Liver (tissue), 9 donors: ENCODE results near the gene LCMT1. TPM values are rescaled to one million over a fixed set of nuclear protein-coding genes. Genes with fewer than 3 reads are reported as not detected.

Experiments
- DNase-seq: peaks from one replicate; pipeline ENCODE4 v3.0.0-alpha.2; 2017; ENCODE audit warnings: low spot score
- H3K27ac ChIP-seq, 2 donors: one replicate each; pipeline ENCODE4 v1.7.0; 2013; ENCODE audit warnings: inconsistent platforms in 2 of 2, low read length in 2 of 2, control low read depth in 1 of 2, low read depth in 1 of 2, mild to moderate bottlenecking in 1 of 2
- H3K27me3 ChIP-seq, 4 donors: one replicate each; pipeline versions ENCODE4 v1.6.1 to v1.7.0; 2013; ENCODE audit warnings: low read length in 3 of 4, inconsistent platforms in 1 of 4, mild to moderate bottlenecking in 1 of 4, moderate library complexity in 1 of 4; ENCODE audit not compliant: control insufficient read depth in 4 of 4, insufficient read depth in 4 of 4
- H3K36me3 ChIP-seq, 4 donors: one replicate each; pipeline versions ENCODE4 v1.6.1 to v1.7.0; 2013; ENCODE audit warnings: low read length in 3 of 4, mild to moderate bottlenecking in 3 of 4, low read depth in 1 of 4, moderate library complexity in 1 of 4; ENCODE audit not compliant: control insufficient read depth in 4 of 4, insufficient read depth in 3 of 4
- H3K4me1 ChIP-seq, 4 donors: one replicate each; pipeline versions ENCODE4 v1.6.1 to v1.7.0; 2013; ENCODE audit warnings: low read length in 3 of 4, mild to moderate bottlenecking in 3 of 4, moderate library complexity in 1 of 4; ENCODE audit not compliant: control insufficient read depth in 4 of 4, insufficient read depth in 4 of 4
- H3K4me3 ChIP-seq, 3 donors: one replicate each; pipeline versions ENCODE4 v1.6.1 to v1.7.0; 2013; ENCODE audit warnings: low read length in 3 of 3, control low read depth in 1 of 3, low read depth in 1 of 3, mild to moderate bottlenecking in 1 of 3
- H3K9ac ChIP-seq, 2 donors: one replicate each; pipeline ENCODE4 v1.7.0; 2013; ENCODE audit warnings: low read length in 2 of 2, mild to moderate bottlenecking in 2 of 2, moderate library complexity in 2 of 2, control low read depth in 1 of 2, low read depth in 1 of 2
- H3K9me3 ChIP-seq, 4 donors: one replicate each; pipeline versions ENCODE4 v1.6.1 to v1.7.0; 2013; ENCODE audit warnings: low read length in 3 of 4; ENCODE audit not compliant: control insufficient read depth in 4 of 4
- EGR1 ChIP-seq, 2 donors: IDR thresholded peaks; 2 replicates each; pipeline ENCODE4 v1.6.1; 2016 to 2018; ENCODE audit warnings: antibody characterized with exemption in 2 of 2, low read depth in 2 of 2
- FOXA1 ChIP-seq: IDR thresholded peaks from 2 replicates; pipeline ENCODE4 v1.6.1; 2016; ENCODE audit warnings: antibody characterized with exemption
- FOXA2 ChIP-seq: IDR thresholded peaks from 2 replicates; pipeline ENCODE4 v1.6.1; 2016; ENCODE audit warnings: antibody characterized with exemption
- GABPA ChIP-seq, 2 donors: IDR thresholded peaks in 1 of 2; conservative IDR thresholded peaks in 1 of 2; 2 replicates each; pipeline ENCODE4 v1.6.1; 2016; ENCODE audit warnings: antibody characterized with exemption in 2 of 2, mild to moderate bottlenecking in 1 of 2, moderate library complexity in 1 of 2
- HNF4A ChIP-seq, 2 donors: conservative IDR thresholded peaks; 2 replicates each; pipeline ENCODE4 v1.6.1; 2016; ENCODE audit warnings: antibody characterized with exemption in 2 of 2, mild to moderate bottlenecking in 2 of 2
- HNF4G ChIP-seq: IDR thresholded peaks from 2 replicates; pipeline ENCODE4 v1.6.1; 2016; ENCODE audit warnings: antibody characterized with exemption
- JUND ChIP-seq, 2 donors: IDR thresholded peaks; 2 replicates each; pipeline ENCODE4 v1.6.1; 2016; ENCODE audit warnings: antibody characterized with exemption in 2 of 2
- NR2F2 ChIP-seq: IDR thresholded peaks from 2 replicates; pipeline ENCODE4 v1.6.1; 2016; ENCODE audit warnings: antibody characterized with exemption
- RAD21 ChIP-seq, 2 donors: IDR thresholded peaks; 2 replicates each; pipeline ENCODE4 v1.6.1; 2016; ENCODE audit warnings: antibody characterized with exemption in 2 of 2, mild to moderate bottlenecking in 2 of 2
- RXRA ChIP-seq, 2 donors: IDR thresholded peaks; 2 replicates each; pipeline ENCODE4 v1.6.1; 2017 to 2018; ENCODE audit warnings: antibody characterized with exemption in 2 of 2, mild to moderate bottlenecking in 1 of 2
- SP1 ChIP-seq: IDR thresholded peaks from 2 replicates; pipeline ENCODE4 v1.6.1; 2018; ENCODE audit warnings: antibody characterized with exemption, mild to moderate bottlenecking
- TAF1 ChIP-seq: conservative IDR thresholded peaks from 2 replicates; pipeline ENCODE4 v1.6.1; 2016; ENCODE audit warnings: antibody characterized with exemption, mild to moderate bottlenecking
- YY1 ChIP-seq: IDR thresholded peaks from 2 replicates; pipeline ENCODE4 v1.6.1; 2016; ENCODE audit warnings: antibody characterized with exemption, mild to moderate bottlenecking
- WGBS: extraction: QIAGEN DNeasy Blood & Tissue Kit; methylation state at CpG from one replicate; pipeline ENCODE4 v1.1.7; 2013; 5-methylcytosine and 5-hydroxymethylcytosine counted together
- polyA plus RNA-seq, 2 donors: library from polyadenylated mRNA; stranded (reverse) in 1 of 2; unstranded in 1 of 2; fragments of 200-250 nt in 1 of 2; fragments of >200 nt in 1 of 2; fragmentation: Nextera tagmentation in 1 of 2; extraction: Ambion mirVana in 1 of 2; gene quantifications; one replicate each; pipeline versions ENCODE4 v1.2.1 to v1.2.3, GENCODE V29; 2013 to 2015
- total RNA-seq, 2 donors: library from RNA; depleted of rRNA; stranded (reverse); fragments of >200 nt; gene quantifications; one replicate each; pipeline ENCODE4 v1.2.3, GENCODE V29; 2014
- TF ChIP-seq, protein P1 (sequence below): IDR thresholded peaks from 2 replicates; pipeline ENCODE4 v1.6.1; 2016; ENCODE audit warnings: antibody characterized with exemption
- TF ChIP-seq, protein P2 (sequence below): IDR thresholded peaks from 2 replicates; pipeline ENCODE4 v1.6.1; 2016; ENCODE audit warnings: antibody characterized with exemption
- TF ChIP-seq, protein P3 (sequence below): IDR thresholded peaks from 2 replicates; pipeline ENCODE4 v1.6.1; 2016; ENCODE audit warnings: antibody characterized with exemption, mild to moderate bottlenecking
- TF ChIP-seq, protein P4 (sequence below): fragments of 150-350 bp; IDR thresholded peaks from 2 replicates; pipeline ENCODE4 v1.5.1; 2017; ENCODE audit warnings: improper control_type of control experiment, low read depth, low read length; ENCODE audit not compliant: missing input control
- TF ChIP-seq, protein P5 (sequence below): IDR thresholded peaks from 2 replicates; pipeline ENCODE4 v1.6.1; 2016; ENCODE audit warnings: antibody characterized with exemption
- donor health status: healthy.
- donor health status: healthy.
- donor health status: healthy.
- donor health status: healthy.
- donor health status: healthy.

The LCMT1 gene
- total RNA-seq: 1 to 10 TPM; 4.8 to 8.2 TPM
- 1 to 10 TPM; 5.8 to 7.4 TPM for polyA plus RNA-seq

DNA sequence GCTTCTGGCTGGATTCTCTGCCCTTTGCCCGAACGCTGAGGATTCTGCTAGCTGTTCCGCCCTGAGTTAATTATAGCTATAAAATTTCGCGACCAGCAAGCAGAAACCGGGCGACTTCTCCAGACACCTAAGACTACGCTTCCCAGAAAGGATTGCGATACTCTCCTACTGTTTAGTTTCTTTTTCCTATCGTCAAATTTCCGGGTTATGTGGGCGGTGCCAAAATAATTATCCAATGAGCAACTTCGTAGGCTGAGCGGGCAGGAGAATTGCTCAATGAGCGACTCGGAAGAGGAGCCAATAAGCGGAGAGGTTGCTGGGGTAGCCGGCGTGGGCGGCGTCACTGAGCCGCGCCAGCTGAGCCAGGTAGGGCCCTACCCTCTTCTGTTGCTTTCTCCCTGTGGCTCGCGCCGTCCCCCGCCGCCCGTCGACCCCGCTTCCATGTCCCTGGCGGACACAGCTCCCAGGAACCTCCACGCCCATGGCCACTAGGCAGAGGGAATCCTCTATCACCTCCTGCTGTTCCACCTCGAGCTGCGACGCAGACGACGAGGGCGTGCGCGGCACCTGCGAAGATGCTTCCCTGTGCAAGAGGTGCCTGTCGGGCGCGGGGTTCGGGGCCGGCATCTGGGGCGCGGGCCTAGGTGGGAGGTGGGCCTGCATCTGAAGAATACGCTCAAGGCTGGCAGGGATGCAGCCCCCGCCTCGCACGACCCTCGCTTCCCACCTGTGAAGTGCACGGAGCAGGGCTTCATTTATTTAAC is at the start of gene LCMT1:
TSS of gene LCMT1 (plus strand) at position 340 of the 764 bp plus-strand sequence. CDS start at position 482, 142 bp downstream.
- WGBS: under 1% methylated on average over 55 of the region's 55 CpGs
- no peaks in the 10 kb centered on the region for H3K9me3 ChIP-seq
- peaks cover 7 to 26% (median 11%) of the 10 kb centered on the region in 4 donors for H3K4me1 ChIP-seq
- H3K36me3 ChIP-seq: peaks cover 0 to 2% (median 0%) of the 10 kb centered on the region in 4 donors
- peak; percentile 58 for TF ChIP-seq TAF1
- TF ChIP-seq, protein P1, sequence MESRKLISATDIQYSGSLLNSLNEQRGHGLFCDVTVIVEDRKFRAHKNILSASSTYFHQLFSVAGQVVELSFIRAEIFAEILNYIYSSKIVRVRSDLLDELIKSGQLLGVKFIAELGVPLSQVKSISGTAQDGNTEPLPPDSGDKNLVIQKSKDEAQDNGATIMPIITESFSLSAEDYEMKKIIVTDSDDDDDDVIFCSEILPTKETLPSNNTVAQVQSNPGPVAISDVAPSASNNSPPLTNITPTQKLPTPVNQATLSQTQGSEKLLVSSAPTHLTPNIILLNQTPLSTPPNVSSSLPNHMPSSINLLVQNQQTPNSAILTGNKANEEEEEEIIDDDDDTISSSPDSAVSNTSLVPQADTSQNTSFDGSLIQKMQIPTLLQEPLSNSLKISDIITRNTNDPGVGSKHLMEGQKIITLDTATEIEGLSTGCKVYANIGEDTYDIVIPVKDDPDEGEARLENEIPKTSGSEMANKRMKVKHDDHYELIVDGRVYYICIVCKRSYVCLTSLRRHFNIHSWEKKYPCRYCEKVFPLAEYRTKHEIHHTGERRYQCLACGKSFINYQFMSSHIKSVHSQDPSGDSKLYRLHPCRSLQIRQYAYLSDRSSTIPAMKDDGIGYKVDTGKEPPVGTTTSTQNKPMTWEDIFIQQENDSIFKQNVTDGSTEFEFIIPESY: peak; percentile 72
- TF ChIP-seq FOXA2: no peak
- peak; percentile 45 to 64 for TF ChIP-seq RXRA (IDR thresholded peaks at IDR 0.05)
- TF ChIP-seq EGR1 (IDR thresholded peaks at IDR 0.05; ENCODE audit: low read depth in 2 of 2): peak; percentile 95 to 99
- TF ChIP-seq, protein P2, sequence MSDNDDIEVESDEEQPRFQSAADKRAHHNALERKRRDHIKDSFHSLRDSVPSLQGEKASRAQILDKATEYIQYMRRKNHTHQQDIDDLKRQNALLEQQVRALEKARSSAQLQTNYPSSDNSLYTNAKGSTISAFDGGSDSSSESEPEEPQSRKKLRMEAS: no peak
- TF ChIP-seq RAD21 (IDR thresholded peaks at IDR 0.05): peak; percentile 27 to 32
- TF ChIP-seq, protein P3, sequence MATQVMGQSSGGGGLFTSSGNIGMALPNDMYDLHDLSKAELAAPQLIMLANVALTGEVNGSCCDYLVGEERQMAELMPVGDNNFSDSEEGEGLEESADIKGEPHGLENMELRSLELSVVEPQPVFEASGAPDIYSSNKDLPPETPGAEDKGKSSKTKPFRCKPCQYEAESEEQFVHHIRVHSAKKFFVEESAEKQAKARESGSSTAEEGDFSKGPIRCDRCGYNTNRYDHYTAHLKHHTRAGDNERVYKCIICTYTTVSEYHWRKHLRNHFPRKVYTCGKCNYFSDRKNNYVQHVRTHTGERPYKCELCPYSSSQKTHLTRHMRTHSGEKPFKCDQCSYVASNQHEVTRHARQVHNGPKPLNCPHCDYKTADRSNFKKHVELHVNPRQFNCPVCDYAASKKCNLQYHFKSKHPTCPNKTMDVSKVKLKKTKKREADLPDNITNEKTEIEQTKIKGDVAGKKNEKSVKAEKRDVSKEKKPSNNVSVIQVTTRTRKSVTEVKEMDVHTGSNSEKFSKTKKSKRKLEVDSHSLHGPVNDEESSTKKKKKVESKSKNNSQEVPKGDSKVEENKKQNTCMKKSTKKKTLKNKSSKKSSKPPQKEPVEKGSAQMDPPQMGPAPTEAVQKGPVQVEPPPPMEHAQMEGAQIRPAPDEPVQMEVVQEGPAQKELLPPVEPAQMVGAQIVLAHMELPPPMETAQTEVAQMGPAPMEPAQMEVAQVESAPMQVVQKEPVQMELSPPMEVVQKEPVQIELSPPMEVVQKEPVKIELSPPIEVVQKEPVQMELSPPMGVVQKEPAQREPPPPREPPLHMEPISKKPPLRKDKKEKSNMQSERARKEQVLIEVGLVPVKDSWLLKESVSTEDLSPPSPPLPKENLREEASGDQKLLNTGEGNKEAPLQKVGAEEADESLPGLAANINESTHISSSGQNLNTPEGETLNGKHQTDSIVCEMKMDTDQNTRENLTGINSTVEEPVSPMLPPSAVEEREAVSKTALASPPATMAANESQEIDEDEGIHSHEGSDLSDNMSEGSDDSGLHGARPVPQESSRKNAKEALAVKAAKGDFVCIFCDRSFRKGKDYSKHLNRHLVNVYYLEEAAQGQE: peak; percentile 34
- peak; percentile 41 to 53 for TF ChIP-seq HNF4A (conservative IDR thresholded peaks at IDR 0.05)
- TF ChIP-seq, protein P4, sequence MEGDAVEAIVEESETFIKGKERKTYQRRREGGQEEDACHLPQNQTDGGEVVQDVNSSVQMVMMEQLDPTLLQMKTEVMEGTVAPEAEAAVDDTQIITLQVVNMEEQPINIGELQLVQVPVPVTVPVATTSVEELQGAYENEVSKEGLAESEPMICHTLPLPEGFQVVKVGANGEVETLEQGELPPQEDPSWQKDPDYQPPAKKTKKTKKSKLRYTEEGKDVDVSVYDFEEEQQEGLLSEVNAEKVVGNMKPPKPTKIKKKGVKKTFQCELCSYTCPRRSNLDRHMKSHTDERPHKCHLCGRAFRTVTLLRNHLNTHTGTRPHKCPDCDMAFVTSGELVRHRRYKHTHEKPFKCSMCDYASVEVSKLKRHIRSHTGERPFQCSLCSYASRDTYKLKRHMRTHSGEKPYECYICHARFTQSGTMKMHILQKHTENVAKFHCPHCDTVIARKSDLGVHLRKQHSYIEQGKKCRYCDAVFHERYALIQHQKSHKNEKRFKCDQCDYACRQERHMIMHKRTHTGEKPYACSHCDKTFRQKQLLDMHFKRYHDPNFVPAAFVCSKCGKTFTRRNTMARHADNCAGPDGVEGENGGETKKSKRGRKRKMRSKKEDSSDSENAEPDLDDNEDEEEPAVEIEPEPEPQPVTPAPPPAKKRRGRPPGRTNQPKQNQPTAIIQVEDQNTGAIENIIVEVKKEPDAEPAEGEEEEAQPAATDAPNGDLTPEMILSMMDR: no peak
- no peak for TF ChIP-seq HNF4G
- TF ChIP-seq SP1: peak; percentile 89
- TF ChIP-seq YY1: peak; percentile 62
- TF ChIP-seq JUND (IDR thresholded peaks at IDR 0.05): peak; percentile 31 to 44
- no peak for TF ChIP-seq NR2F2
- TF ChIP-seq, protein P5, sequence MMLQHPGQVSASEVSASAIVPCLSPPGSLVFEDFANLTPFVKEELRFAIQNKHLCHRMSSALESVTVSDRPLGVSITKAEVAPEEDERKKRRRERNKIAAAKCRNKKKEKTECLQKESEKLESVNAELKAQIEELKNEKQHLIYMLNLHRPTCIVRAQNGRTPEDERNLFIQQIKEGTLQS: peak; percentile 56
- peak; percentile 54 to 91 for TF ChIP-seq GABPA (IDR thresholded peaks at IDR 0.05 in 1 of 2, conservative IDR thresholded peaks at IDR 0.05 in 1 of 2)
- TF ChIP-seq FOXA1: no peak
- peak within 1 kb of the TSS; percentile 68 to 76 (median 69) for H3K4me3 ChIP-seq
- peak; percentile 90 for DNase-seq
- H3K27me3 ChIP-seq: no peaks in the 10 kb centered on the region
- peak within 1 kb of the TSS; percentile 51 to 89 for H3K9ac ChIP-seq
- peak within 1 kb of the TSS; percentile 77 to 78 for H3K27ac ChIP-seq
